Measurements from ENCODE around the gene PAK4. TPM values are rescaled to one million over a fixed set of nuclear protein-coding genes. Genes with fewer than 3 reads are reported as not detected.
"Not testable (repeated sequence)": the region's sequence is repeated elsewhere in the genome, so short reads cannot be mapped to it uniquely, and the experiment has no call there.

PAK4 gene
- polyA plus RNA-seq, 1 of the 3 experiments (the other 2 are of a cell fraction), result 36.4 TPM

DNA sequence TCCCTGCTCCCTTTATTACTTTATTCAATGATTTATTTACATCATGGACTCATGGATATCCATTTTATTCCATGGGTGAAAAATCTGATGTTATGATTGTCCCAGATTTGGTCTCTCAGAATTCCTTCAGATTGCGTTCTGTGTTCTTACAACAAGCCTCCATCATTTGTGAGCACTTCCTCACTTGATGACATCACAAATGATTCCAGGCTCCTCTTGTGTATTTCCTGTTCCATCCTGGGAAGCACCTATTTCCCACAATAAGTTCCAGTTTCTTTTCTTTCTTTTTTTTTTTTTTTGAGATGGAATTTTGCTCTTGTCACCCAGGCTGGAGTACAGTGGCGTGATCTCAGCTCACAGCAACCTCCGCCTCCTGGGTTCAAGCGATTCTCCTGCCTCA lies 34.7 kb upstream of the PAK4 start:
- Histone ChIP-seq H3K4me1 (ENCODE audit: control insufficient read depth in 1 of 2, insufficient read depth in 2 of 2, low read depth in 1 of 2, low read length in 1 of 2) (no peaks in the 10 kb centered on the region), H3K36me3 (replicated peaks in 1 of 2; ENCODE audit: control insufficient read depth in 1 of 2, insufficient read depth in 2 of 2, low read length in 1 of 2) (no peaks in the 10 kb centered on the region), H3K4me3 (ENCODE audit: low read depth in 2 of 2, low read length in 1 of 2) (no peak overlapping the region), H3K27ac (ENCODE audit: low read depth in 2 of 2, low read length in 1 of 2) (no peak overlapping the region), H3K79me2 (ENCODE audit: insufficient read depth) (no peaks in the 10 kb centered on the region), H2AFZ (ENCODE audit: low read depth) (no peak overlapping the region), H4K20me1 (ENCODE audit: insufficient read depth) (no peaks in the 10 kb centered on the region), H3K9ac (no peak overlapping the region), H3F3A (replicated peaks; ENCODE audit: insufficient read depth) (no peaks in the 10 kb centered on the region), H3K27me3 (ENCODE audit: insufficient read depth) (no peaks in the 10 kb centered on the region), H3K4me2 (no peak overlapping the region), H3K9me3 (no peaks in the 10 kb centered on the region), H3K9me2 (no peaks in the 10 kb centered on the region)
- ChIA-PET CTCF (interaction anchor here (0.9 kb wide), 1 partner anchor 13 kb away, joined by 3 read pairs; no protein-coding TSS in a partner anchor), POLR2A (no interaction called here)
- 91% methylated on average over 4 of the region's 4 CpGs for whole genome bisulfite sequencing (ENCODE audit: low lambda C conversion rate)
- TF ChIP-seq CHD2 (IDR thresholded peaks at IDR 0.05; ENCODE audit: low read length, partially characterized antibody) (no peak), JUND (IDR thresholded peaks at IDR 0.05) (no peak), SMC3 (IDR thresholded peaks at IDR 0.05; ENCODE audit: low read depth, low read length) (no peak), GATA2 (CRISPR knock-in tag; IDR thresholded peaks at IDR 0.05) (no peak)
- no peak for DNase-seq

DNA sequence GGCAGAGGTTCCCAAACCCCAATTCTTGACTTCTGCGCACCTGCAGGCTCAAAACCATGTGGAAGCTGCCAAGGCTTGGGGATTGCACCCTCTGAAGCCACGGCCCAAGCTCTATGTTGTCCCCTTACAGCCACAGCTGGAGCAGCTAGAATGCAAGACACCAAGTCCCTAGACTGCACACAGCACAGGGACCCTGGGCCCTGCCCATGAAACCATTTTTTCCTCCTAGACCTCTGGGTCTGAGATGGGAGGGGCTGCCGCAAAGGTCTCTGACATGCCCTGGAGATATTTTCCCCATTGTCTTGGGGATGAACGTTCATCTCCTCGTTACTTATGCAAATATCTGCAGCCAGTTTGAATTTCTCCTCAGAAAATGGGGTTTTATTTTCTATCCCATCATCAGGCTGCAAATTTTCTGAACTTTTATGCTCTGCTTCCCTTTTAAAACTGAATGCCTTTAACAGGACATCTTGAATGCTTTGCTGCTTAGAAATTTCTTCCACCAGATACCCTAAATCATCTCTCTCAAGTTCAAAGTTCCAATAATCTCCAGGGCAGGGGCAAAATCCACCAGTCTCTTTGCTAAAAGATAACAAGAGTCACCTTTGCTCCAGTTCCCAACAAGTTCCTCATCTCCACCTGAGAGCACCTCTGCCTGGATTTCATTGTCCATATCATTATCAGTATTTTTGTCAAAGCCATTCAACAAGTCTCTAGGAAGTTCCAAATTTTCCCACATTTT lies 29.6 kb upstream of the PAK4 start:
- not testable (repeated sequence) for H3K4me1 ChIP-seq (ENCODE audit: control insufficient read depth in 1 of 2, insufficient read depth in 2 of 2, low read depth in 1 of 2, low read length in 1 of 2)
- CTCF ChIA-PET, result interaction anchor here (1.1 kb wide), 1 partner anchor 14 kb away, joined by 6 read pairs; no protein-coding TSS in a partner anchor

DNA sequence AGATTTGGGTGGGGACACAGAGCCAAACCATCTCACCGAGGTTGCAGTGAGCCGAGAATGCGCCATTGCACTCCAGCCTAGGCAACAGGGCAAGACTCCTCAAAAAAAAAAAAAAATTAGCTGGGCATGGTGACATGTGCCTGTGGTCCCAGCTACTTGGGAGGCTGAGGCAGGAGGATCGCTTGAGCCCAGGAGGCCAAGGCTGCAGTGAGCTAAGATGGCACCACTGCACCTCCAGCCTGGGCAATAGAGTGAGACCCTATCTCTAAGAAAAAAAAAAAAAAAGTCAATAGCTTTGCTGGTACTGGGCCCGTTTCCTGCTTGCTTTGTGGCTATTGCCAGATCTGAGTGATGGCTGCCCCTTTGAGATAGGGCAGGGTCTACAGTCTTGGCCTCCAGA lies 28.3 kb upstream of the PAK4 start:
- no peak overlapping the region for H3K4me3 ChIP-seq (ENCODE audit: low read depth in 2 of 2, low read length in 1 of 2)
- ChIA-PET POLR2A (no interaction called here), CTCF (interaction anchor here (5.1 kb wide), 1 partner anchor 13 kb away, joined by 23 read pairs; no protein-coding TSS in a partner anchor)
- H3K9me3 ChIP-seq, result no peaks in the 10 kb centered on the region
- H3K27ac ChIP-seq (ENCODE audit: low read depth in 2 of 2, low read length in 1 of 2), result no peak overlapping the region
- H3F3A ChIP-seq (replicated peaks; ENCODE audit: insufficient read depth), result no peaks in the 10 kb centered on the region
- H4K20me1 ChIP-seq (ENCODE audit: insufficient read depth), result no peaks in the 10 kb centered on the region
- H3K36me3 ChIP-seq (replicated peaks in 1 of 2; ENCODE audit: control insufficient read depth in 1 of 2, insufficient read depth in 2 of 2, low read length in 1 of 2), result no peaks in the 10 kb centered on the region
- DNase-seq, result no peak
- no peaks in the 10 kb centered on the region for H3K4me1 ChIP-seq (ENCODE audit: control insufficient read depth in 1 of 2, insufficient read depth in 2 of 2, low read depth in 1 of 2, low read length in 1 of 2)
- no peak overlapping the region for H3K9ac ChIP-seq
- H3K27me3 ChIP-seq (ENCODE audit: insufficient read depth), result no peaks in the 10 kb centered on the region
- no peak overlapping the region for H2AFZ ChIP-seq (ENCODE audit: low read depth)
- H3K4me2 ChIP-seq, result no peak overlapping the region
- H3K79me2 ChIP-seq (ENCODE audit: insufficient read depth), result no peaks in the 10 kb centered on the region
- 18% methylated on average over 4 of the region's 5 CpGs for WGBS (ENCODE audit: low lambda C conversion rate)
- no peaks in the 10 kb centered on the region for H3K9me2 ChIP-seq
- TF ChIP-seq JUND (IDR thresholded peaks at IDR 0.05) (no peak), TAF1 (IDR thresholded peaks at IDR 0.05; ENCODE audit: borderline replicate concordance, low read depth, low read length) (no peak), ELF1 (IDR thresholded peaks at IDR 0.05) (no peak), TEAD4 (IDR thresholded peaks at IDR 0.05; ENCODE audit: borderline replicate concordance, insufficient read depth) (no peak), POLR2AphosphoS5 (IDR thresholded peaks at IDR 0.05; ENCODE audit: low read depth, low read length) (no peak), CHD2 (IDR thresholded peaks at IDR 0.05; ENCODE audit: low read length, partially characterized antibody) (no peak), RXRA (IDR thresholded peaks at IDR 0.05; ENCODE audit: borderline replicate concordance, low read depth) (no peak), MXI1 (IDR thresholded peaks at IDR 0.05; ENCODE audit: low read depth, low read length) (no peak)
- TF ChIP-seq, protein P1, sequence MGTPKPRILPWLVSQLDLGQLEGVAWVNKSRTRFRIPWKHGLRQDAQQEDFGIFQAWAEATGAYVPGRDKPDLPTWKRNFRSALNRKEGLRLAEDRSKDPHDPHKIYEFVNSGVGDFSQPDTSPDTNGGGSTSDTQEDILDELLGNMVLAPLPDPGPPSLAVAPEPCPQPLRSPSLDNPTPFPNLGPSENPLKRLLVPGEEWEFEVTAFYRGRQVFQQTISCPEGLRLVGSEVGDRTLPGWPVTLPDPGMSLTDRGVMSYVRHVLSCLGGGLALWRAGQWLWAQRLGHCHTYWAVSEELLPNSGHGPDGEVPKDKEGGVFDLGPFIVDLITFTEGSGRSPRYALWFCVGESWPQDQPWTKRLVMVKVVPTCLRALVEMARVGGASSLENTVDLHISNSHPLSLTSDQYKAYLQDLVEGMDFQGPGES (IDR thresholded peaks at IDR 0.05; ENCODE audit: low read depth, low read length), result no peak
- TF ChIP-seq, protein P2, sequence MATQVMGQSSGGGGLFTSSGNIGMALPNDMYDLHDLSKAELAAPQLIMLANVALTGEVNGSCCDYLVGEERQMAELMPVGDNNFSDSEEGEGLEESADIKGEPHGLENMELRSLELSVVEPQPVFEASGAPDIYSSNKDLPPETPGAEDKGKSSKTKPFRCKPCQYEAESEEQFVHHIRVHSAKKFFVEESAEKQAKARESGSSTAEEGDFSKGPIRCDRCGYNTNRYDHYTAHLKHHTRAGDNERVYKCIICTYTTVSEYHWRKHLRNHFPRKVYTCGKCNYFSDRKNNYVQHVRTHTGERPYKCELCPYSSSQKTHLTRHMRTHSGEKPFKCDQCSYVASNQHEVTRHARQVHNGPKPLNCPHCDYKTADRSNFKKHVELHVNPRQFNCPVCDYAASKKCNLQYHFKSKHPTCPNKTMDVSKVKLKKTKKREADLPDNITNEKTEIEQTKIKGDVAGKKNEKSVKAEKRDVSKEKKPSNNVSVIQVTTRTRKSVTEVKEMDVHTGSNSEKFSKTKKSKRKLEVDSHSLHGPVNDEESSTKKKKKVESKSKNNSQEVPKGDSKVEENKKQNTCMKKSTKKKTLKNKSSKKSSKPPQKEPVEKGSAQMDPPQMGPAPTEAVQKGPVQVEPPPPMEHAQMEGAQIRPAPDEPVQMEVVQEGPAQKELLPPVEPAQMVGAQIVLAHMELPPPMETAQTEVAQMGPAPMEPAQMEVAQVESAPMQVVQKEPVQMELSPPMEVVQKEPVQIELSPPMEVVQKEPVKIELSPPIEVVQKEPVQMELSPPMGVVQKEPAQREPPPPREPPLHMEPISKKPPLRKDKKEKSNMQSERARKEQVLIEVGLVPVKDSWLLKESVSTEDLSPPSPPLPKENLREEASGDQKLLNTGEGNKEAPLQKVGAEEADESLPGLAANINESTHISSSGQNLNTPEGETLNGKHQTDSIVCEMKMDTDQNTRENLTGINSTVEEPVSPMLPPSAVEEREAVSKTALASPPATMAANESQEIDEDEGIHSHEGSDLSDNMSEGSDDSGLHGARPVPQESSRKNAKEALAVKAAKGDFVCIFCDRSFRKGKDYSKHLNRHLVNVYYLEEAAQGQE (IDR thresholded peaks at IDR 0.05; ENCODE audit: low read depth, low read length), result no peak
- TF ChIP-seq, protein P3, sequence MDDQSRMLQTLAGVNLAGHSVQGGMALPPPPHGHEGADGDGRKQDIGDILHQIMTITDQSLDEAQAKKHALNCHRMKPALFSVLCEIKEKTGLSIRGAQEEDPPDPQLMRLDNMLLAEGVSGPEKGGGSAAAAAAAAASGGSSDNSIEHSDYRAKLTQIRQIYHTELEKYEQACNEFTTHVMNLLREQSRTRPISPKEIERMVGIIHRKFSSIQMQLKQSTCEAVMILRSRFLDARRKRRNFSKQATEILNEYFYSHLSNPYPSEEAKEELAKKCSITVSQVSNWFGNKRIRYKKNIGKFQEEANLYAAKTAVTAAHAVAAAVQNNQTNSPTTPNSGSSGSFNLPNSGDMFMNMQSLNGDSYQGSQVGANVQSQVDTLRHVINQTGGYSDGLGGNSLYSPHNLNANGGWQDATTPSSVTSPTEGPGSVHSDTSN (IDR thresholded peaks at IDR 0.05), result no peak

More for the DNA sequence above, 29.6 kb upstream of the PAK4 start:
- H3K4me2 ChIP-seq; H3K9me2 ChIP-seq; H2AFZ ChIP-seq (ENCODE audit: low read depth); H3K9me3 ChIP-seq; H3K4me3 ChIP-seq (ENCODE audit: low read depth in 2 of 2, low read length in 1 of 2); H3K27ac ChIP-seq (ENCODE audit: low read depth in 2 of 2, low read length in 1 of 2); H3K9ac ChIP-seq; H3F3A ChIP-seq (replicated peaks; ENCODE audit: insufficient read depth); H3K79me2 ChIP-seq (ENCODE audit: insufficient read depth); DNase-seq; H3K27me3 ChIP-seq (ENCODE audit: insufficient read depth); POLR2A ChIA-PET; H4K20me1 ChIP-seq (ENCODE audit: insufficient read depth); H3K36me3 ChIP-seq (replicated peaks in 1 of 2; ENCODE audit: control insufficient read depth in 1 of 2, insufficient read depth in 2 of 2, low read length in 1 of 2): not testable (repeated sequence)
- WGBS (ENCODE audit: low lambda C conversion rate), result 62% methylated on average over 5 of the region's 5 CpGs
